Spleen (tissue), 11 donors: ENCODE measurements around the gene ITGA6. TPM values are rescaled to one million over a fixed set of nuclear protein-coding genes. Genes with fewer than 3 reads are reported as not detected.
"Not testable (repeated sequence)": the region's sequence is repeated elsewhere in the genome, so short reads cannot be mapped to it uniquely, and the experiment has no call there.

ENCODE experiments used
- DNase-seq: peaks from one replicate; pipeline ENCODE4 v3.0.0-alpha.2; 2020
- H3K27ac ChIP-seq, 8 donors: fragments of 200-600 bp; sonication (generic) in 7 of 8; 1 replicate in 4 of 8; 2 replicates in 4 of 8; pipeline versions ENCODE4 v1.5.0 to v1.8.0; 2016 to 2021; ENCODE audit warnings: inconsistent platforms in 4 of 8, mild to moderate bottlenecking in 4 of 8, moderate library complexity in 1 of 8
- H3K27me3 ChIP-seq, 7 donors: fragments of 200-600 bp; sonication (generic) in 6 of 7; replicated peaks in 1 of 7; 1 replicate in 4 of 7; 2 replicates in 3 of 7; pipeline versions ENCODE4 v1.5.0 to v1.8.0; 2016 to 2021; ENCODE audit warnings: inconsistent platforms in 3 of 7, mild to moderate bottlenecking in 1 of 7
- H3K36me3 ChIP-seq, 6 donors: fragments of 200-600 bp; sonication (generic) in 5 of 6; 1 replicate in 4 of 6; 2 replicates in 2 of 6; pipeline versions ENCODE4 v1.5.0 to v1.8.0; 2016 to 2021; ENCODE audit warnings: inconsistent platforms in 2 of 6
- H3K4me1 ChIP-seq, 6 donors: fragments of 200-600 bp; sonication (generic) in 5 of 6; 1 replicate in 3 of 6; 2 replicates in 3 of 6; pipeline versions ENCODE4 v1.5.0 to v1.8.0; 2016 to 2021; ENCODE audit warnings: inconsistent platforms in 3 of 6
- H3K4me3 ChIP-seq, 8 donors: fragments of 200-600 bp; sonication (generic) in 7 of 8; 1 replicate in 4 of 8; 2 replicates in 4 of 8; pipeline versions ENCODE4 v1.5.0 to v1.8.0; 2016 to 2021; ENCODE audit warnings: inconsistent platforms in 4 of 8, mild to moderate bottlenecking in 4 of 8, moderate library complexity in 2 of 8
- H3K9me3 ChIP-seq, 8 donors: fragments of 200-600 bp; sonication (generic) in 7 of 8; 1 replicate in 4 of 8; 2 replicates in 4 of 8; pipeline versions ENCODE4 v1.5.0 to v1.8.0; 2016 to 2021; ENCODE audit warnings: inconsistent platforms in 4 of 8
- POLR2A ChIP-seq, 3 donors: fragments of 450-650 bp; IDR thresholded peaks; one replicate each; pipeline ENCODE4 v1.5.1; 2017; ENCODE audit warnings: antibody characterized with exemption in 3 of 3, mild to moderate bottlenecking in 1 of 3
- POLR2AphosphoS5 ChIP-seq, 3 donors: sonication (generic); formaldehyde crosslinking; IDR thresholded peaks; one replicate each; pipeline ENCODE4 v1.5.1; 2017; ENCODE audit warnings: antibody characterized with exemption in 3 of 3
- WGBS, 5 donors: extraction: QIAGEN DNeasy Blood & Tissue Kit in 3 of 5; methylation state at CpG; one replicate each; pipeline versions ENCODE4 v1.1.5 to v1.1.7; 2013 to 2018; 5-methylcytosine and 5-hydroxymethylcytosine counted together
- intact Hi-C: fragments of 100-400 bp; cut with DNase I; formaldehyde crosslinking; loops from one replicate; pipeline ENCODE4 v1.15.0; 2023; ENCODE audit warnings: low total_unique reads
- polyA plus RNA-seq, 3 donors: library from polyadenylated mRNA; stranded (reverse); fragments of 200-250 nt; gene quantifications; one replicate each; pipeline ENCODE4 v1.2.1, GENCODE V29; 2013
- total RNA-seq, 7 donors: library from RNA; depleted of rRNA in 3 of 7; stranded (reverse); fragments of >200 nt in 3 of 7; fragmentation: NEBNext Ultra II Directional in 4 of 7; extraction: Animal tissue kit (Norgen Biotek cat#: 25700) in 4 of 7; gene quantifications; one replicate each; pipeline versions ENCODE4 v1.1.0 to v1.2.1, GENCODE V29; 2016 to 2021
- TF ChIP-seq, protein P1 (sequence below), 11 experiments: fragments of 200-600 bp in 7 of 11; fragments of 450-650 bp in 4 of 11; sonication (generic) in 4 of 11; IDR thresholded peaks in 8 of 11; conservative IDR thresholded peaks in 3 of 11; 1 replicate in 7 of 11; 2 replicates in 4 of 11; pipeline versions ENCODE4 v1.4.0 to v1.8.0; 2016 to 2021; ENCODE audit warnings: antibody characterized with exemption in 11 of 11, inconsistent platforms in 4 of 11, mild to moderate bottlenecking in 1 of 11
- donor health status: healthy with polysubstance abuse.
- donor health status: DM: no; HTN: no; CAD: no; lungs with moderate emphysema.
- donor health status: DM: no; HTN: no; CAD: no.
- donor health status: Bipolar disorder and iron deficiency.
- donor health status: healthy.
- donor health status: DM: no; HTN: no; CAD: no.
- donor health status: DM: yes; HTN: yes; CAD: no.

ITGA6 gene
- total and polyA plus RNA-seq, 10 donors = 6.9 to 172 (median 88.8) TPM

GRCh38 chr2:172545408-172546075, 118.2 kb downstream of the ITGA6 start:
- Histone ChIP-seq H3K4me1 (peaks cover 0 to 4% (median 0%) of the 10 kb centered on the region in 6 donors), H3K36me3 (no peaks in the 10 kb centered on the region), H3K27me3 (no peaks in the 10 kb centered on the region), H3K4me3 (no peak overlapping the region), H3K27ac (no peak overlapping the region), H3K9me3 (peaks cover 0 to 43% (median 21%) of the 10 kb centered on the region in 8 donors)
- 68 to 100% (median 94%) methylated on average over 2 of the region's 2 CpGs for WGBS, 5 donors
- intact Hi-C loops = no loop called here
- no peak for DNase-seq
- TF ChIP-seq, protein P1, sequence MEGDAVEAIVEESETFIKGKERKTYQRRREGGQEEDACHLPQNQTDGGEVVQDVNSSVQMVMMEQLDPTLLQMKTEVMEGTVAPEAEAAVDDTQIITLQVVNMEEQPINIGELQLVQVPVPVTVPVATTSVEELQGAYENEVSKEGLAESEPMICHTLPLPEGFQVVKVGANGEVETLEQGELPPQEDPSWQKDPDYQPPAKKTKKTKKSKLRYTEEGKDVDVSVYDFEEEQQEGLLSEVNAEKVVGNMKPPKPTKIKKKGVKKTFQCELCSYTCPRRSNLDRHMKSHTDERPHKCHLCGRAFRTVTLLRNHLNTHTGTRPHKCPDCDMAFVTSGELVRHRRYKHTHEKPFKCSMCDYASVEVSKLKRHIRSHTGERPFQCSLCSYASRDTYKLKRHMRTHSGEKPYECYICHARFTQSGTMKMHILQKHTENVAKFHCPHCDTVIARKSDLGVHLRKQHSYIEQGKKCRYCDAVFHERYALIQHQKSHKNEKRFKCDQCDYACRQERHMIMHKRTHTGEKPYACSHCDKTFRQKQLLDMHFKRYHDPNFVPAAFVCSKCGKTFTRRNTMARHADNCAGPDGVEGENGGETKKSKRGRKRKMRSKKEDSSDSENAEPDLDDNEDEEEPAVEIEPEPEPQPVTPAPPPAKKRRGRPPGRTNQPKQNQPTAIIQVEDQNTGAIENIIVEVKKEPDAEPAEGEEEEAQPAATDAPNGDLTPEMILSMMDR (IDR thresholded peaks at IDR 0.05 in 8 of 11, conservative IDR thresholded peaks at IDR 0.05 in 3 of 11) = no peak
- TF ChIP-seq POLR2A (IDR thresholded peaks at IDR 0.05) = no peak
- TF ChIP-seq POLR2AphosphoS5 (IDR thresholded peaks at IDR 0.05) = no peak

DNA sequence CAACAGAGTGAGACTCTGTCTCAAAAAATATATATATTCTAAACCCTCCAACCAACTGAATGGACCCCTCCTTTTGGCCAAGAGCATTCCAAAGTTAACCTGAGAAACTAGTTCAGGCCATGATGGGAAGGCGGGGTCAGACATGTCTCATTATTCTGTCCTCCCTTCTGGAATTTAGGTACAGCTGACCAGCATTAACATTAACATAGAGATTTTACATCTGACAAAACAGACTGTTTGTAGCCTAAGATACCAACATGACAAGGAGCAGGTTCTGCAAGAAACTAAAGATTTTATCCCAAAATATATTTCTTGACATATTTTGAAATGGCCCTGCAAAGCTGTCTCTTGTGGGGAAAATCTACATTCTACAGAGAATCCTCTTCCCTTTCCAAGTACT, 121.7 kb downstream of the ITGA6 start:
- 90 to 100% (median 96%) methylated on average over 1 of the region's 1 CpG for WGBS, 5 donors

GRCh38 chr2:172549802-172550201, 122.4 kb downstream of the ITGA6 start:
- DNase-seq, H3K4me3 ChIP-seq, H3K27ac ChIP-seq, H3K27me3 ChIP-seq, H3K36me3 ChIP-seq, intact Hi-C loops: not testable (repeated sequence)
- H3K4me1 ChIP-seq = peaks cover 0 to 18% (median 8%) of the 10 kb centered on the region in 6 donors
- 16 to 37% (median 29%) methylated on average over 1 of the region's 1 CpG for WGBS, 5 donors
- H3K9me3 ChIP-seq = peaks cover 0 to 22% (median 11%) of the 10 kb centered on the region in 8 donors

More for the DNA sequence above, 121.7 kb downstream of the ITGA6 start:
- H3K4me1 ChIP-seq = peaks cover 0 to 11% (median under 1%) of the 10 kb centered on the region in 6 donors
- H3K27me3 ChIP-seq = no peaks in the 10 kb centered on the region
- intact Hi-C loops = no loop called here
- H3K36me3 ChIP-seq = peaks cover 0 to 3% (median 0%) of the 10 kb centered on the region in 6 donors
- DNase-seq = no peak
- no peak overlapping the region for H3K27ac ChIP-seq
- TF ChIP-seq POLR2A (IDR thresholded peaks at IDR 0.05) (no peak), POLR2AphosphoS5 (IDR thresholded peaks at IDR 0.05) (no peak)
- TF ChIP-seq, protein P1 (IDR thresholded peaks at IDR 0.05 in 8 of 11, conservative IDR thresholded peaks at IDR 0.05 in 3 of 11) = no peak
- no peak overlapping the region for H3K4me3 ChIP-seq
- H3K9me3 ChIP-seq = peaks cover 0 to 27% (median 14%) of the 10 kb centered on the region in 8 donors

- H3K27me3 ChIP-seq = no peaks in the 10 kb centered on the region
- no peak for DNase-seq
- no peak overlapping the region for H3K4me3 ChIP-seq
- H3K4me1 ChIP-seq = peaks cover 0 to 24% (median 13%) of the 10 kb centered on the region in 6 donors
- H3K9me3 ChIP-seq = peaks cover 0 to 21% (median 11%) of the 10 kb centered on the region in 8 donors
- intact Hi-C loops = no loop called here
- H3K36me3 ChIP-seq = peaks cover 0 to 3% (median 0%) of the 10 kb centered on the region in 6 donors
- H3K27ac ChIP-seq = no peak overlapping the region
- TF ChIP-seq POLR2AphosphoS5 (IDR thresholded peaks at IDR 0.05) (no peak), POLR2A (IDR thresholded peaks at IDR 0.05) (no peak)
- TF ChIP-seq, protein P1 (IDR thresholded peaks at IDR 0.05 in 8 of 11, conservative IDR thresholded peaks at IDR 0.05 in 3 of 11) = no peak
Observed at GRCh38 chr2:172550419-172550818, 123.0 kb downstream of the ITGA6 start.
